Measurements from ENCODE around the gene RETREG1.

DNA sequence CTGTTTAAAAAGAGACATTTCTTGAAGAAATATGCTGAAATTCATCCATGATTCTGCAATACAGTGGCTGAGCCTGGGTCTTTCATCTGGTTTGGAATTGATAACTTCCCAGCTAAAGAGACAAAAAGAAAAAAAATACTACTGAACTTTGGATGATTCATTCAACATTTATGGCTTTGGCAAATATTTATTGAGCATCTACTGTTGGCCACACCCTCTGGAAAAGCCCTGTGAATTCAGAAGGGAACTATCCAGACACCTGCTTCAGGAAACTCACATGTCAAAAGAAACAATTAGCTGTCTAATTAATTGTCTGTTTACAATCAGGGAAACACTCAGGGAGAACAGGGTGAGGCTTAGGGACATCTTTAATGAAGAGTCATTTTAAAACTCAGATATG, 133.4 kb downstream of the RETREG1 start:
- TF ChIP-seq, protein P1, sequence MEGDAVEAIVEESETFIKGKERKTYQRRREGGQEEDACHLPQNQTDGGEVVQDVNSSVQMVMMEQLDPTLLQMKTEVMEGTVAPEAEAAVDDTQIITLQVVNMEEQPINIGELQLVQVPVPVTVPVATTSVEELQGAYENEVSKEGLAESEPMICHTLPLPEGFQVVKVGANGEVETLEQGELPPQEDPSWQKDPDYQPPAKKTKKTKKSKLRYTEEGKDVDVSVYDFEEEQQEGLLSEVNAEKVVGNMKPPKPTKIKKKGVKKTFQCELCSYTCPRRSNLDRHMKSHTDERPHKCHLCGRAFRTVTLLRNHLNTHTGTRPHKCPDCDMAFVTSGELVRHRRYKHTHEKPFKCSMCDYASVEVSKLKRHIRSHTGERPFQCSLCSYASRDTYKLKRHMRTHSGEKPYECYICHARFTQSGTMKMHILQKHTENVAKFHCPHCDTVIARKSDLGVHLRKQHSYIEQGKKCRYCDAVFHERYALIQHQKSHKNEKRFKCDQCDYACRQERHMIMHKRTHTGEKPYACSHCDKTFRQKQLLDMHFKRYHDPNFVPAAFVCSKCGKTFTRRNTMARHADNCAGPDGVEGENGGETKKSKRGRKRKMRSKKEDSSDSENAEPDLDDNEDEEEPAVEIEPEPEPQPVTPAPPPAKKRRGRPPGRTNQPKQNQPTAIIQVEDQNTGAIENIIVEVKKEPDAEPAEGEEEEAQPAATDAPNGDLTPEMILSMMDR (IDR thresholded peaks at IDR 0.05; ENCODE audit: low read length) = no peak
- no peak for TF ChIP-seq EZH2 (IDR thresholded peaks at IDR 0.05; ENCODE audit: borderline replicate concordance, low read length)
